HG03280 (cell line): ENCODE data around the gene CXCL17.

Source experiments
- ATAC-seq: cut with Tn5 transposase; IDR thresholded peaks from one replicate; pipeline ENCODE4 v1.9.1; 2021; ENCODE audit warnings: mild to moderate bottlenecking, moderate library complexity; ENCODE audit not compliant: unreplicated experiment

Gene CXCL17

GRCh38 chr19:42401365-42402303, 41.1 kb downstream of the CXCL17 start:
- no peak for ATAC-seq

GRCh38 chr19:42400404-42400803, 42.3 kb downstream of the CXCL17 start:
- ATAC-seq, result no peak

- no peak for ATAC-seq
Measured at GRCh38 chr19:42397263-42398166, 45.2 kb downstream of the CXCL17 start.

GRCh38 chr19:42396381-42397262, 46.1 kb downstream of the CXCL17 start:
- peak; percentile 98 for ATAC-seq

- no peak for ATAC-seq
Measured at GRCh38 chr19:42394751-42395150, 48.0 kb downstream of the CXCL17 start.

- no peak for ATAC-seq
Measured at GRCh38 chr19:42392165-42392564, 50.6 kb downstream of the CXCL17 start.

GRCh38 chr19:42389899-42390298, 52.8 kb downstream of the CXCL17 start, which contains the start of gene CNFN:
CNFN (minus strand) TSS chr19:42390297; CDS start chr19:42389037, 1,260 bp downstream.
- ATAC-seq, result no peak

GRCh38 chr19:42388851-42389489, 53.8 kb downstream of the CXCL17 start:
- ATAC-seq, result no peak

- peak; percentile 63 for ATAC-seq
Measured at GRCh38 chr19:42386974-42387707, 55.6 kb downstream of the CXCL17 start.

GRCh38 chr19:42380155-42380554, 62.6 kb downstream of the CXCL17 start:
- no peak for ATAC-seq
